Caki2 (cell line): Measurements from ENCODE around the gene HFE. TPM values are rescaled to one million over a fixed set of nuclear protein-coding genes. Genes with fewer than 3 reads are reported as not detected.

Experiments used
- DNase-seq: peaks from one replicate; pipeline ENCODE4 v3.0.0-alpha.2; 2015; ENCODE audit warnings: low read depth
- in situ Hi-C: cut with HindIII; loops from 2 replicates; pipeline ENCODE4 v1.10.0; 2016; ENCODE audit warnings: low sequenced_read_pairs, low pct_unique_long_range_greater_than_20kb, mixed read lengths
- total RNA-seq: library from RNA; depleted of rRNA; stranded (reverse); fragments of >200 nt; shearing (Covaris generic); gene quantifications from 2 replicates; pipeline ENCODE4 v1.2.3, GENCODE V29; 2014; ENCODE audit warnings: low replicate concordance

Gene HFE
- total RNA-seq, 1 experiment from 2014 or later: 32.5 TPM

DNA sequence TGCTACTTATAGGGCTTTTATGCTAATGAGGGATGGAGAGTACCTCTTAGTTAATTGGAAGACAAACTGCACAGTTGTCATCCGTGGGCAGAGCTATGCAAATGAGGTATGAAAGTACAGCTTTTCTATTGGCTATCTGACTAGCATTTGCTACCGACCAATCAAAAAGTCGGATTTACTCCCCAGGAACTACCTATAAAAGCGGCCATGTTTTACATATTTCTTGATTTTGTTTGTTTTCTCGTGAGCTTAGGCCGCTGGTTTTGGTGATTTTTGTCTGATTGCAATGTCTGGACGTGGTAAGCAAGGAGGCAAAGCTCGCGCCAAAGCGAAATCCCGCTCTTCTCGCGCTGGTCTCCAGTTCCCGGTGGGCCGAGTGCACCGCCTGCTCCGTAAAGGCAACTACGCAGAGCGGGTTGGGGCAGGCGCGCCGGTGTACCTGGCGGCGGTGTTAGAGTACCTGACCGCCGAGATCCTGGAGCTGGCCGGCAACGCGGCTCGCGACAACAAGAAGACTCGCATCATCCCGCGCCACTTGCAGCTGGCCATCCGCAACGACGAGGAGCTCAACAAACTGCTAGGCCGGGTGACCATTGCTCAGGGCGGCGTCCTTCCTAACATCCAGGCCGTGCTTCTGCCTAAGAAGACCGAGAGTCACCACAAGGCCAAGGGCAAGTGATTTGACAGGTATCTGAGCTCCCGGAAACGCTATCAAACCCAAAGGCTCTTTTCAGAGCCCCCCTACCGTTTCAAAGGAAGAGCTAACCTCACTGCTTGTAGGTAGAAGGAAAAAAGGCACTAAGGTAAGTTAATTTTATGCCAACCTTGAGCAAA, 36.9 kb downstream of the HFE start:
- DNase-seq: peak; percentile 99
- in situ Hi-C loops: no loop called here

DNA sequence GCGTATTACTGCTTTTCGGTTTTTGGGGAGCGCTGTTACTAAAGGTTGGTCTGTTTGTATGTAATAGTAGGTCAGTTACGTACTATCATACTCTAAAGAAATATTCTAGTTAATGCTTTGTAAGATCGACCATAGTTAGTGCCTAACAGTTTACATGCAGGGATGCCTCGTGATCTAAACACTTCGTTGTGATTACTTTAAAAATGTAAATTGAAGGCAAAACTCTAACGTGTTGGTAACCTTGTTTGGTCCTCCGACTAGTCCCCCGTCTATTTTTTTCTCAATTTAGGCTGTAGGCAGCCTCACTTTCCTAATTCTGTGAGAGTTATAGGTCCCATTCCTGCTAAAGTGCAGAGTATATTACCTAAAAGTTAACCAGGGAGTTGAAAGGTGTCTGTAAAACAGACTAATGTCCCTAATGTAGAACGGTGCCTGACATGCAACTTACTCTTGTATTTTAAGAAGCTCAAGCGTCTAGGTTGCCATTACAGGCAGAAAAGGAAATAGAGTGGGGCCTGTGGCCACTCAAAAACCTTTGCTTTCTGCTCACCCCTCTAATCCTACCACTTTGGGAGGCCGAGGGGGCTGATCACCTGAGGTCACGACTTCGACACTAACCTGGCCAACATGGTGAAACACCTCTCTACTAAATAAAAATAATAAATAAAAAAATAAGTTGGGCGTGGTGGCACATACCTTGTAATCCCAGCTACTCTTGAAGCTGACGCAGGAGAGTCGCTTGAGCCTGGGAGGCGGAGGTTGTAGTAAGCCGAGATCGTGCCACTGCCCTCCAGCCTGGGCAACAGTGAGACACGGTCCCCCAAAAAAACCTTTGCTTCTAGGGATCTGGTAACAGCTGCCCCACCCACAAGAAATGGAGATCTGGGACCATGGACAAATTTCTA, 37.8 kb downstream of the HFE start:
- in situ Hi-C loops: no loop called here
- peak; percentile 25 for DNase-seq

DNA sequence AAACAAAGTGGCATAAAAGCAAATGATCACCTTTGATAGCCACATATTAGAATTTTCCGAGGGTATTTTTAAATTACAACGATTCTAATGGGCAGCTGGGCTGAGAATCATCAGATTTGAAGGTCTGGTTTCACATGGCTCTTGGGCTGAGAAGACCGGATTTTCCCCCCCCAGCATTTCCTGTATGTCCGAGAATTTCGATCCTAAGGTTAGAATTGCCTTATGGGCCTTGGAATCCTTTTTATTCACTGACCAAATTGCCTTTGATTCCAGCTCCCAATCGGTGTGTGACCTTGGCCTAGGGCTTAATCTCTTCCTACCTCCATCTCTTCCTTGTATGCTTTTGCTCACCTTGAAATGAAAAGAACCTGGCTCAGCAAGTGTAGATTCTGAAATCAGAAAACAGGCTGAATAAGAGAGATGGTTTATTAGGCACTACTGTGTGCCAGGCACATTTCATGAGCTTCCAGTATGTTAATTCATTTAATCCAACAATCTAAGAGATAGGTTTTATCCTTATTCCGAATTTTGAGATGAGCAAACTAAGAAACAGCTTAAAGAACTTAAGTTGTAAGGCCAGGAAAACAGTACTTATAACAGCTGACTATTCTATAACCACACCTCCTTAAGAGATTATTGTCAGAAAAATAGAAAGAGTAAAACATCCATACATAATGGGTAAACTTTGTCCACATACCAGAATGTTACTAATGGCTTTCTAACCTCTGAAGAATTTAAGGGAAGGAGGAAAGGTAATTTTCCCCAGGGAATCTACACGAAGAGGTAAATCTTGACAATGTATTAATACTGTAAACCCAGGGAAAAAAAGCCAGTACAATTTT, 39.4 kb downstream of the HFE start:
- in situ Hi-C loops: no loop called here
- DNase-seq: no peak

DNA sequence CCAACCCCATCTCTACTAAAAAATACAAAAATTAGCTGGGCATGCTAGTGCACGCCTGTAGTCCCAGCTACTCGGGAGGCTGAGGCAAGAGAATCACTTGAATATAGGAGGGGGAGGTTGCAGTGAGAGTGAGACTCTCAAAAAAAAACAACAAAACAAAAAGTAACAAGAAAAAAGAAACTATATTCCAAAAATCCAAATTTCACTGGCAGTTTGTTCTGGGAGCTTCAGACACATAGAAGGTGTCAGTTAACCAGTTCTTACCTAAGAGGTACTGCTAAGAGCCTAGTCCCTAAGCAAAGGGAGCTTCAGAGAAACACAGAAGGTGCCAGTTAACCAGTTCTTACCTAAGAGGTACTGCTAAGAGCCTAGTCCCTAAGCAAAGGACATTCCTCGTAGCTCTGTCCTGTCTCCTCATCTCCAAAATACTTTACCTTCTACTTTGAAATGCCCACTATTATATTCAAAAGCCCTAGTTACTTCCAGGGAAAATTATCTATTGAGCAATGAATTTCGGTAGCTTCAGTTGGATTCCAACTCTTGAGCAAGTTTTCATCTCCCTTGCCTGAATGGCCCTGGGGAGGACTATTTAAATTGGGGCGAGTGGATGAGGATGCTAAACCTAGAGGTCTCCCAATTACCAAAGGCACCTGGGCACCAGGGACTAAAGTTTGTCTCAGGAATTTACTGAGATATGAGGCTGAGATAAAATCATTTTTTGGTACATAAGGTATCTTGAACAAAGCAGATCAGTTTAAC, 41.0 kb downstream of the HFE start:
- DNase-seq: no peak
- in situ Hi-C loops: no loop called here

DNA sequence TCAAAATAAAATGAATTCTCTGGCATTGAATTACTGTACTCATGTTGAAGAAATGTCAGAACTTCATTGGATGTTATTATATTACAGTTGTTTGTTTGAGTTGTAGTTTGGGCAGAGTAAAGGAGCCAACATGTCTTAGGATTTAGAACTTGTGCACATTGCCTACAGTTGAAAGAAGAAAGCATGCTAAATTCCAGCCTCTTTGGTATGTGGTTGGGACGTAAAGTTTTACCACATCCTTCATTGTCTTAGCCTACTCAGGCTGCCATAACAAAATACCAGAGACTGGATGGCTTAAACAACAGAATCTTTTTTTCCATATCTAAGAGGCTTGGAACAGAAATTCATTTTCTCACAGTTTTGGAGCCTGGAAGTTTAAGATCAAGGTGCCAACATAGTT, 42.4 kb downstream of the HFE start:
- DNase-seq: no peak
- in situ Hi-C loops: no loop called here

DNA sequence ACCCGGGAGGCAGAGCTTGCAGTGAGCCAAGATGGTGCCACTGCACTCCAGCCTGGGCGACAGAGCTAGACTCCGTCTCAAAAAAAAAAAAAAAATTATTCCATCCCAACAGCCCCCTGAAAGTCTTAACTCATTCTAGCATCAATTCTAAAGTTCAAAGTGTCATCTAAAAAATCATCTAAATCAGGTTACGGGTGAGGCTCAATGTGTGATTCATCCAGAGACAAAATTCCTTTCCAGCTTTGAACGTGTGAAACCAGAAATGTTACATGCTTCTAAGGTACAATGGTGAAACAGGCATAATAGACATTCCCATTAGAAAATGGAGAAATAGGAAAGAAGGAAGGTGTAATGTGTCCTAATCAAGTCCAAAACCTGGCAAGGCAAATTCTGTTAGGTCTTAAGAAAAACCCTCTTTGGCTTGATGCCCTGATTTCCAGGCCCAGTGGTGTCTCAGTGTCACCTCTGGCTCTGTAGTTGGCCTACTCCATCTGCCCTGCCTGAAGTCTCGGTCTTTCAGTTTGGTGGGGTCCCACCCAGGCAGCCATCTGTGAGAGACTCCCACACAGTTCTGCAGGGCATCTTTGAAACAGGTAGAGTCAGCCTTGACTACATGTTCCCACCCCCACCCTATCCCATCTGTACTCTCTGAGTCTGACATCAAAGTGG, 43.5 kb downstream of the HFE start:
- in situ Hi-C loops: no loop called here
- DNase-seq: no peak

DNA sequence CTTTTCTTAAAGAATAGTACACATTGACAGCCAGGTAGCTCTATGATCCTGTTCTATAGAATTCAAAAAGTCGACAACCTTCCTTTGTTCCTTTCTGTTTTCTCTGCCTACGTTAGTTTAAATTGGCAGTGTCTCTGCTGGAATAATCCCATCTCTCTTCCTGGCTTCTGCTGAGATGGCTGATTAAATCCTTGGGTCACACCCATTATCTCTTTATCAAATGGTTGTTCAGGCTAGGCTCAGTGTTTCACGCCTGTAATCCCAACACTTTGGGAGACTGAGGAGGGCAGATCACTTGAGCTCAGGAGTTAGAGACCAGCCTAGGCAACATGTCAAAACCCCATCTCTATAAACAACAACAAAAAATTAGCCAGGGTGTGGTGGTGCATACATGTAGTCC, 44.4 kb downstream of the HFE start:
- in situ Hi-C loops: no loop called here
- no peak for DNase-seq

DNA sequence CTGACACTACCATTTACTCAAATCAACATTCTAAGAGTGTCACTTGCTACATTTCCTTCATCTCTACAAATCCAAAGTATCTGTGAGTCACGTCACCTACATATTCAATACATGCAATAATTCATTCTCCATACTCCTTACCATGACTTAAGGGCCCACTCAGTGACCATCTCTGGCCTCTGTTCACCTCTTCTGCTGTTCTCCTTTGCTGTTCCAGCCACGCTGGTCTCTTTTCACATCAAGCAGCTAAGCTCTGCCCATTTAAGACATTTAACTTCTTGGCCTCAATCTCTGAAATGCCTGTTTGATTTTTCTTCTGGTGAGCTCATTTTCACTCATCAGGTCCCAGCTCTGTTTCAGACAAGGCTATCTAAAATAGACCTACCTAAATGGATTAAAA, 46.5 kb downstream of the HFE start:
- DNase-seq: no peak
- in situ Hi-C loops: no loop called here

DNA sequence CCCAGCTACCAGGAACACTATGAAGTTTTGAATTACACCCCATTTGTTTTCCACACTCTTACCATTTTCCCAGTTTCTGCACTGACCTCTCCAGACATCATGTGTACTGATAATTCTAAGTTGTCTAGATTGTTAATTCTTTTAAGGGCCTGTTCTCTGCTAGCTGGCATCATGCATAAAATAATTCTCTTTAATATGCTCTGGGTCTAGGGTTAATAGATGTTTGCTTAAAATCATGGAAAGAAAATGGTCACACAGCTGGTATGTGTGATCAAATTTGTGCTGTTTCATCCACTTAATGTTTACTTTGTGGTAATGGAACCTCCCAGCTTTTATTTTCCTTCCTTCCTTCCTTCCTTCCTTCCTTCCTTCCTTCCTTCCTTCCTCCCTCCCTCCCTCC, 49.1 kb downstream of the HFE start:
- no peak for DNase-seq
- in situ Hi-C loops: no loop called here

DNA sequence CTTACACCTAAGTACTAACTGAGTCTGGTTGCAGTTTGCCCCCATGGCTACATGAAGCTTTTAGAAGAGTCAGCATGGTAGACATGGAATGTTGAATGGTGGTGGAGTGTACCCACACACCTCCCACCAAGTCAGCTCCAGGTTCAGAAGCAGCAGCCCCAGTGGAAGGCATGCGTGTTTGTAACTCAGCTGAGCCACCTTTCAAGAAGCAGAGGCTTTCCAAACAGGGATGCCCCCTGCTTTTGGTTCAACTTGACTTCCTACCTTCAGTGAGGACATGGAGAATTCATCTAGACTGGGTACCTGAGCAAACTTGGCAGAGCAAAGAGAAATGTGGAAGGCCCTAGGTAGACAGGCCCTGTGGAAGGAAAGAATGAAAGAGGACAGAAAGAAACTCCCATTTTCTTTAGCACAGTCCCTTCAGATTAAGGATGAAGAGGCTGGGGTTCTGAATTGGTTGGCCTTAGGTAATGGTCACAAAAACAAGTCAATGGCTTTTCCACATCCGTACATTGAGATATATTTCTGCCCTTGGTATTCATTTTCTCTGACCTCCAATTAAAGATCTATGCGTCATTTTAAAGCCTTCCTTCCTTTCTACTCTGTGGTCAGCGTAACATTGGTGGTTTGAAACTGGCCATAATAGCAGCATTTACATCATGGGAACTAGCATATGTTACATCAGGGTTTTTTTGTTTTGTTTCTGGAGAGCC, 53.2 kb downstream of the HFE start:
- DNase-seq: no peak
- in situ Hi-C loops: no loop called here

DNA sequence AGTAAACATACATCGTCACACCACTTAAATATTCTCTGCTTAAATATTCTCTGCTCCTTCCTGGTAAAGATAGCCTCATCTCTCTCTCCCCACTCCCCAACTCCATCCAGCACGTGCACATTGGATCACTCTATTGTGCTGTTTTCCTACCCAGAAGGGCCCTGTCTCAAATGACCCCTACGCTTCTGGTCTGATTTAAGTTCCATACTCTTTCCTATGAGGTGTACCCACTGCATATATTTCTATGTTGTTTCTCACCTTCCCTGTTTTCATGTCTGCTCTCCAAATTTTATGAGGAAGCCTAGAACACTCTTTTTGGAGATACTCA, 53.7 kb downstream of the HFE start:
- in situ Hi-C loops: no loop called here
- DNase-seq: no peak

DNA sequence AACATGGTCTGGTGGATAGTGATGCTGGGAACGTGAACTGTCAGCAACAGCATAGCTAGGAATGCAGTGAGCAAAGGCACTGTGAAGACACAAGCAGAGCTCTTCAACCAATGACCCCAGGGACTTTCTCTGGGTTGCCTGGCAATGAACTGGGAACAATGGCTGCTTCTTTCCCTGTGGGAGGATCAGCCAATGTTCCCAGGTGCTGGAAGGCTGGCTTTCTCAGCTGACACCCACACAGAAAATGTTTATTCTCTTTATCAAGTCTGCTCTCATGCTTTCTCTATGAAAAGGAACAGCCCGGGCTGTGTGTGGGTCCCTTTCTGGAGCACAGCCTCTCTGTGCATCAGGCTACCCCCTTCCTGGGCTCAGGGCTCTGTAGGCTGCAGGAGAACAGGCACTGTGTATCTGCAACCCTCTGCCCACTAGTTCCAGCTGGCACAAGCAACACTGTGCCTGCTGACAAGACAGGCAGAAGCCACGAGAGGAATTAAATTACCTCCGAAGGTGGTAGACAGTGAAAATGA, 54.2 kb downstream of the HFE start:
- no peak for DNase-seq
- in situ Hi-C loops: no loop called here

DNA sequence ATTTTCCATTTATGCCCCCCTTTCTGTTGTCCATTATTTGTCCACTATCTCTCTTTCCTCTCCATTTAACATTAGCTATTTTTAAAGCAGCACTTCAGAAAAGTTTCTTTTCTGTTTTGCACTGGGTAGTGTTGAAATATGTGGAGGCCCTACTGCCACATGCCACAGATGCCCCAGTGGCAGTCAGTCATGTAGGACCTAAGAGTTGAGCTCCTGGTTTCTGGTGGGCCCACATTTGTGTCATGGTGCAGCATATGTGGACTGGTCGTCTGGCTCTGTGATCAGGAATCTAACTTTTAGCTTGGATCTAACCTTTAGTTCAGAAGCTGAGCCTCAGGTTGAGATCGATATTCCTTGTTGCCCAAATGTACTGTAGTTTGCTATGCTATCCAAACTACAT, 54.8 kb downstream of the HFE start:
- in situ Hi-C loops: no loop called here
- DNase-seq: no peak
